ENCODE results near the gene DDA1.

The DDA1 gene

DNA sequence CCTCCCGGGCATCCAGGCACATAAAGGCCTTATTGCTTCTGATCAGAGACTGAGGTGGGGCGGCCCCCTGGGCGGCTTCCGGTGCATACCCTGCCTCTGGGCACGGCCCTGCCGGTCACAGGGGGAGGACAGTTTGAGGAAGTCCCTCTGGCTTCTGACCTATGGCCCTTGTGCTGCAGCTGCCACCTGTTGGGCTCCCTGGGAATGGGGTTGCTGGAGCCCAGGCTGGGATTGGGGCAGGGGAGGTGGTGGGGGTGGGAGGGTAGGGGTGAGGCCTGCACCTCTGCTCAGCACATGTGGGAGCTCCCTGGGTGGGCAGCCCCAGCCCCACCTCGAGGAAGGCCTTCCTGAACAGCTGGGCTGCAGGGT, 14.6 kb downstream of the DDA1 start:
- no peak overlapping the region for H2AFZ ChIP-seq (ENCODE audit: low read length)
- H3K4me2 ChIP-seq (ENCODE audit: low read depth, low read length): no peak overlapping the region
- no peaks in the 10 kb centered on the region for H4K20me1 ChIP-seq (ENCODE audit: insufficient read depth, low read length)
- H3K79me2 ChIP-seq (ENCODE audit: low read length): no peaks in the 10 kb centered on the region
- H3K27me3 ChIP-seq (replicated peaks; ENCODE audit: insufficient read depth, low read length): peaks cover 14% of the 10 kb centered on the region
- TF ChIP-seq, protein P1, sequence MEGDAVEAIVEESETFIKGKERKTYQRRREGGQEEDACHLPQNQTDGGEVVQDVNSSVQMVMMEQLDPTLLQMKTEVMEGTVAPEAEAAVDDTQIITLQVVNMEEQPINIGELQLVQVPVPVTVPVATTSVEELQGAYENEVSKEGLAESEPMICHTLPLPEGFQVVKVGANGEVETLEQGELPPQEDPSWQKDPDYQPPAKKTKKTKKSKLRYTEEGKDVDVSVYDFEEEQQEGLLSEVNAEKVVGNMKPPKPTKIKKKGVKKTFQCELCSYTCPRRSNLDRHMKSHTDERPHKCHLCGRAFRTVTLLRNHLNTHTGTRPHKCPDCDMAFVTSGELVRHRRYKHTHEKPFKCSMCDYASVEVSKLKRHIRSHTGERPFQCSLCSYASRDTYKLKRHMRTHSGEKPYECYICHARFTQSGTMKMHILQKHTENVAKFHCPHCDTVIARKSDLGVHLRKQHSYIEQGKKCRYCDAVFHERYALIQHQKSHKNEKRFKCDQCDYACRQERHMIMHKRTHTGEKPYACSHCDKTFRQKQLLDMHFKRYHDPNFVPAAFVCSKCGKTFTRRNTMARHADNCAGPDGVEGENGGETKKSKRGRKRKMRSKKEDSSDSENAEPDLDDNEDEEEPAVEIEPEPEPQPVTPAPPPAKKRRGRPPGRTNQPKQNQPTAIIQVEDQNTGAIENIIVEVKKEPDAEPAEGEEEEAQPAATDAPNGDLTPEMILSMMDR (IDR thresholded peaks at IDR 0.05; ENCODE audit: low read length): no peak
- no peak overlapping the region for H3K4me3 ChIP-seq (ENCODE audit: low read length)
- no peak overlapping the region for H3K9ac ChIP-seq (ENCODE audit: low read length)
- H3F3A ChIP-seq (ENCODE audit: insufficient read depth, low read length): 0 out of 2 replicates have a peak, but pooled peaks cover 3% of the 10 kb centered on the region
- no peaks in the 10 kb centered on the region for H3K4me1 ChIP-seq (ENCODE audit: low read length)
- H3K9me2 ChIP-seq (replicated peaks; ENCODE audit: insufficient read depth, low read length): no peaks in the 10 kb centered on the region
- H3K9me3 ChIP-seq (replicated peaks; ENCODE audit: insufficient read depth, low read length): no peaks in the 10 kb centered on the region
- no peak for DNase-seq
- H3K36me3 ChIP-seq (replicated peaks; ENCODE audit: insufficient read depth, low read length): no peaks in the 10 kb centered on the region
- no peak overlapping the region for H3K27ac ChIP-seq (ENCODE audit: low read length)

DNA sequence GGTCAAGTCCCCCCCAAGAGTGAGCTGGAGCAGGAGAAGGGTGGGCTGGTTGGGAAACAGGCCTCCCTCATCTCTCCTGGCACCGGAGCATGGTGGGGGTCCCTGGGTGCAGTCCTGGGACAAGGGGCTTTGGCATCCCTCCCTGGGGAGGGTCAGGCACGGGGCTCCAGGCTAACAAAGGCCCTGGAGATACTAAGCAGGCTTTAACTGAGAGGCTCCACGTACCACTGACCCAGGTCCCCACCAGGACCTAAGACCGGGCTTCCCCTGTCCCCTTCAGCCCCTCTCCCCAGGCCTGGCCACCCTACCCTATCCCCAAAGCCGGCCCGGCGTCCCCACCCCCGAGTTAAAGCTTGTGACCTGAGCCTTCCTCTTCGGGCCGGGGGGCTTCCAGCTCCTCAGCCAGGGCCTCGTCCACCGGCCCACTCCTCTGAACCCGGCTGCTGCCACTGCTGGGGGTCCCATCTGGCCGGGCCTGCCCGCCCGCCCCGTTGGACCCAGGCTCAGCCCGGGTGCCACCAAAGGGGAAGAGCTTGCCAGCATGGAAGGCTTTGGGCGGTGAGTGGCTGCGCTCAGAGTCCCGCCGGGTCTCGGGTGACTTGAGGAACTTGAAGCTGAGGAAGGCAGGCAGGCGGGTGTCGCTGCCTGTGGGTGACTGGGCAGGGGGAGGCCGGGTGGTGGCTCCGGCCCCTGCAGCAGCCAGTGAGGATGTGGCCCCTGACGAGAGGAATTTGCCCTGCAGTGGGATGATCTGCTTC, 15.2 kb downstream of the DDA1 start:
- TF ChIP-seq EZH2phosphoT487 (IDR thresholded peaks at IDR 0.05; ENCODE audit: low read length) (no peak), EZH2 (optimal IDR thresholded peaks at IDR 0.05; ENCODE audit: low read depth, low read length) (no peak)
- TF ChIP-seq, protein P1 (IDR thresholded peaks at IDR 0.05; ENCODE audit: low read length): no peak
- DNase-seq: no peak
- no peaks in the 10 kb centered on the region for H3K9me2 ChIP-seq (replicated peaks; ENCODE audit: insufficient read depth, low read length)
- 0 out of 2 replicates have a peak, but pooled peaks cover 3% of the 10 kb centered on the region for H3F3A ChIP-seq (ENCODE audit: insufficient read depth, low read length)
- H3K79me2 ChIP-seq (ENCODE audit: low read length): no peaks in the 10 kb centered on the region
- no peaks in the 10 kb centered on the region for H4K20me1 ChIP-seq (ENCODE audit: insufficient read depth, low read length)
- no peaks in the 10 kb centered on the region for H3K9me3 ChIP-seq (replicated peaks; ENCODE audit: insufficient read depth, low read length)
- no peaks in the 10 kb centered on the region for H3K36me3 ChIP-seq (replicated peaks; ENCODE audit: insufficient read depth, low read length)
- no peak overlapping the region for H3K4me2 ChIP-seq (ENCODE audit: low read depth, low read length)
- H3K4me1 ChIP-seq (ENCODE audit: low read length): no peaks in the 10 kb centered on the region
- H2AFZ ChIP-seq (ENCODE audit: low read length): no peak overlapping the region
- H3K4me3 ChIP-seq (ENCODE audit: low read length): no peak overlapping the region
- no peak overlapping the region for H3K9ac ChIP-seq (ENCODE audit: low read length)
- no peak overlapping the region for H3K27ac ChIP-seq (ENCODE audit: low read length)
- H3K27me3 ChIP-seq (replicated peaks; ENCODE audit: insufficient read depth, low read length): peaks cover 20% of the 10 kb centered on the region

DNA sequence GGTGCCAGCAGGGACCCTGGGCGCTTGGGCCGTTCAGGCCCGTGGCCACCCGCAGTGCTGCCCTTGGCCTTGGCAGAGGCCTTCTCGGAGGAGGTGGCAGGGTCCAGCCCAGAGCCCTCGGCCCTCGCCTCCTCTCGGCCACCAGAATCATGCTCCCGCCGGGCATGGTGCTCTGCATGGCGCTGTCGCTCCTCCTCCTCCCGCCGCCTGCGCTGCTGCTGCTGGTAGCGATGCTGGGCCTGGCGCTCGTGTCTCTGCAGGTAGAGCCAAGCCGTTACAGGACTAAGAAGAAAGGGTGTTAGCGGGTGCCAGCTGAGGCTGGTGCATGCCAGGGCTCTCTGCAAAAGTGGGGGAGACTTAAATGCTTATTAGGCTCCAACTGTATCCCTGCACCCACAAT, 15.8 kb downstream of the DDA1 start:
- Histone ChIP-seq H3K9ac (ENCODE audit: low read length) (no peak overlapping the region), H3K27ac (ENCODE audit: low read length) (no peak overlapping the region), H3F3A (ENCODE audit: insufficient read depth, low read length) (0 out of 2 replicates have a peak, but pooled peaks cover 3% of the 10 kb centered on the region), H3K4me2 (ENCODE audit: low read depth, low read length) (no peak overlapping the region), H3K4me1 (ENCODE audit: low read length) (no peaks in the 10 kb centered on the region), H3K36me3 (replicated peaks; ENCODE audit: insufficient read depth, low read length) (no peaks in the 10 kb centered on the region), H3K4me3 (ENCODE audit: low read length) (no peak overlapping the region), H3K27me3 (replicated peaks; ENCODE audit: insufficient read depth, low read length) (peaks cover 26% of the 10 kb centered on the region), H2AFZ (ENCODE audit: low read length) (no peak overlapping the region), H4K20me1 (ENCODE audit: insufficient read depth, low read length) (no peaks in the 10 kb centered on the region), H3K9me3 (replicated peaks; ENCODE audit: insufficient read depth, low read length) (no peaks in the 10 kb centered on the region), H3K79me2 (ENCODE audit: low read length) (no peaks in the 10 kb centered on the region), H3K9me2 (replicated peaks; ENCODE audit: insufficient read depth, low read length) (no peaks in the 10 kb centered on the region)
- no peak for DNase-seq
- TF ChIP-seq EZH2 (optimal IDR thresholded peaks at IDR 0.05; ENCODE audit: low read depth, low read length) (no peak), EZH2phosphoT487 (IDR thresholded peaks at IDR 0.05; ENCODE audit: low read length) (no peak)
- TF ChIP-seq, protein P1 (IDR thresholded peaks at IDR 0.05; ENCODE audit: low read length): no peak
